ENCODE results near the gene TMEM17.

TMEM17 gene

DNA sequence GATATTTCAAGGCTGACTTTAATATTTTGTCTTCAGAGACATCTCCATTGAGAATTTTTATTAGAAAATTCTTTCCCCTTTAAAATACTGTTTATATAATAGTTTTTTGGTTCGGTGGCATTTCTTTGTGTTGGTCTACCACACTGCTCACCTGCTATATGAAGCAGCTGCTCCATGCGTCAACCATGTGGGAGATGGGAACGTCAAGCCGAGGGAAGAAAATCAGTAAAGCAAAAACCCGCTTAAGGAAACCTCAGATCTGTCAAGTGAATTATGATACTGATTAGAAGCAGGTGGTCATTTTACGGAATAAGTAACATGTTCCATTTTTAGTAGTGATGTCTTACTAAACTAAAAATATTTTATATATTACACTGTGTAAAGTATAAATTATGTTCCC lies 5.6 kb upstream of the TMEM17 start:
- no peak for DNase-seq (ENCODE audit: low read depth)

GRCh38 chr2:62506421-62506750 lies 391 bp upstream of the TMEM17 start:
- DNase-seq (ENCODE audit: low read depth): no peak

GRCh38 chr2:62505109-62505749 lies 766 bp downstream of the TMEM17 start:
- no peak for DNase-seq (ENCODE audit: low read depth)

- no peak for DNase-seq (ENCODE audit: low read depth)
Measured at GRCh38 chr2:62504657-62505056, 1.3 kb downstream of the TMEM17 start.

DNA sequence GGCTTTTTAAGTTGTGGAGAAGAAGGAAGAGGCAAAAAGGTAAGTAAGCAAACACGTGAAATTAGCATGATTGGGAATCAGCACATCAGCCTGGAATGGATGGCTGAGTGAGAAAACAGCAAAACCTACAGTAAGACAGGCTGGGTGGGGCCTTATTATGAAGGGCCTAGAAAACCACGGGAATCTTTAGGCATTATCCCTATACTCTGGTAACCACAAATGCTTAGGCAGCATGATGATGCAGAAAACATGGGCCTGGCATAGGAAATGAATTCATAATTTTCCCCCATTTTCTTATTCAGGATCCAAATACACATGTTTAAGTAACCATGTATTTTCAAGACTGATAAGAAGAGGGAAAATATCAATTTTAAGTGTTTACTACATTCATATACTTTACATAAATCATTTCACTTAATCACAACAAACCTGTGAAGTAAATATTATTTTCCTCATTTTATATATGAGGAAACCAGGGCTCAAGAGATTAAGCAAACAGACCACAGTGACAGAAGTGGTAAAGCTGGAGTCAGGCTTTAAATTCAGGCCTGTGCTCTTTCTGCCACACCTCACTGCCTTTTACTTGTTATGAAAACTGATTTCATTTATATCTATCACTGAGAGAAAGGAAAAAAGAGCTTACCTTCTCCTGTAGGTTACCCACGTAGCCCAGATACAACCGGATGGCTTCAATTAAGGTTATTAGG lies 4.0 kb downstream of the TMEM17 start:
- no peak for DNase-seq (ENCODE audit: low read depth)

- no peak for DNase-seq (ENCODE audit: low read depth)
Measured at GRCh38 chr2:62501069-62501468, 4.9 kb downstream of the TMEM17 start.

DNA sequence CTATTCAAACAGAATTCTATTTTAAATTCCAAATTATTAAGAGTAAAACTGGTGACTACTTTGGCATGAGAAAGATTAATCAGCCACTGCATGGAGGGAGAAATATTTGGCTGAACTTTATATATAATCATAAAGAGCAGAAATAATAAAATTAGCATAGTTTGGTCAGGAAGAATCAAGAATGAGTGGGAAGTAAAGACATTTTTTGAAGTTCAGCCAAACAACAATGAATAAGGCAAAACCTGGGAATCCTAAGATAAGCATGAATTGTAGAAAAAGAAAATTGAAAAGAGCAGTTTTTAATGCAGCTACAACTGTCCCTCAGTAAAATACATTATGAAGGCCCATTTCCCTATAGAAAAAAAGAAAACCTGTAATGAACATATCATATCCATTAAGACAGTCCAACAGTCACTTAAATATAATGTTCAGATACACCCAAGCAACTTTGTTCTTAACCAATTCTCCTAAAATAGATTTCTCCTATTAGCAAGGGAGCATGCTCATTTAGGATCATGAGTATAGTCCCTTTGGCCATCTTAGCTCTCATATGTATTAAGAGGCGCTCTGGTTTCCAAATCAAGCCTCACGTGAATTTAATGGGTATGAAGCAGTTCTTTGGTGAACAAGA lies 6.5 kb downstream of the TMEM17 start:
- no peak for DNase-seq (ENCODE audit: low read depth)

- DNase-seq (ENCODE audit: low read depth): no peak
Measured at GRCh38 chr2:62498739-62499138, 7.3 kb downstream of the TMEM17 start.

GRCh38 chr2:62495761-62496160 lies 10.2 kb downstream of the TMEM17 start:
- no peak for DNase-seq (ENCODE audit: low read depth)

DNA sequence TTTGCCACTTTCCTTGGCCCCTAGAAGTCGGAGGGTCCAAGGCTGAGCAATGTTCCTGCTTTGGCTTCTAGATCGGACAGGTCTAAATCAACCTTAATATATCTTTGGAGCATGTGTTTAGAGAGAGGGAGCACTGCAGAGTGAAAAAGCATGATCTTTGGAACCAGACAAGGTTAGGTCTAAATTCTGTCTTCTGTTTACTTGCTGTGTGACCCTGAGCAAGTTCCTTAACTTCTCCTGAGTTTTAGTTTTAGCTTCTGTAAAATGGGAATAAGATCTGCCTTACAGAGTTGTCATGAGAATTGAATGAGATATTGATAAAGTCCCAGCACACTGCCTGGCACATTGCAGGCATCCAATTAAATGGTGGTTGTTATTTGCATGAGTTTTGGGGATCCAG lies 13.9 kb downstream of the TMEM17 start:
- no peak for DNase-seq (ENCODE audit: low read depth)

- no peak for DNase-seq (ENCODE audit: low read depth)
Measured at GRCh38 chr2:62489702-62490101, 16.3 kb downstream of the TMEM17 start.

GRCh38 chr2:62489162-62489561 lies 16.8 kb downstream of the TMEM17 start:
- DNase-seq (ENCODE audit: low read depth): no peak

GRCh38 chr2:62486439-62486765 lies 19.6 kb downstream of the TMEM17 start:
- no peak for DNase-seq (ENCODE audit: low read depth)

DNA sequence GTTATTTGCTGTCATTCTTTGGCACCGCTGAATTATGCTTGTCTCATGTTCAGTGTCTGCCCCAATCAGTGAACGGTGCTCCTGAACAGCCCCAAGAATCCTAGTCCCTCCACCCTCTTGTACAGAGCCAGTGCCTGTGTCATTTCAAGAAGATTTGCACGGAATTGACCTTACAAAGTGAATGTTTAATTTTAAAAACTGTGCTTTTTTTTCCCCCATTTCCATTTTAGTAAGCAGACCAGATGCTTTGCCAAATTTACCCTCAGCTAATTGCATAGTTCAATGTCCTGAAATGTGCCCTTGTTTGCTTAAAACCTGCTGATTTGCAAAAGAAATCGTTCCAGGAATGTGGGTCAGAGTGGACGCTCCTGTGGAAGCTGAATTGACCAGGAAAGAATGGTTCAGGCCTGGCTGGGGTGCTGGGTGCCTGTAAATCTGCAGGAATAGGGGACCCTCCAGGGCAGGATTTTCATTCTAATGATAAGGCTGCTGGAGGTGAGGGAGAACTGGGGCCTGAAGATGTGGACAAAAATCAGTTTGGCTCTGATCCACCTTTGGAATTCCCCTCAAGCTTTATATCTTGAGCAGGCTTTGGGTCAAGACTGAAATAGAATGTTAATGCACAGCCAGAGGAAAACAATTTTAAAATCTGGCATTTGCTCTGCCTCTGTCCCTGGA lies 20.1 kb downstream of the TMEM17 start:
- DNase-seq (ENCODE audit: low read depth): no peak

GRCh38 chr2:62482558-62483352 lies 23.2 kb downstream of the TMEM17 start:
- no peak for DNase-seq (ENCODE audit: low read depth)

- DNase-seq (ENCODE audit: low read depth): no peak
Measured at GRCh38 chr2:62479917-62480316, 26.1 kb downstream of the TMEM17 start.

GRCh38 chr2:62478093-62478580 lies 27.9 kb downstream of the TMEM17 start:
- no peak for DNase-seq (ENCODE audit: low read depth)

DNA sequence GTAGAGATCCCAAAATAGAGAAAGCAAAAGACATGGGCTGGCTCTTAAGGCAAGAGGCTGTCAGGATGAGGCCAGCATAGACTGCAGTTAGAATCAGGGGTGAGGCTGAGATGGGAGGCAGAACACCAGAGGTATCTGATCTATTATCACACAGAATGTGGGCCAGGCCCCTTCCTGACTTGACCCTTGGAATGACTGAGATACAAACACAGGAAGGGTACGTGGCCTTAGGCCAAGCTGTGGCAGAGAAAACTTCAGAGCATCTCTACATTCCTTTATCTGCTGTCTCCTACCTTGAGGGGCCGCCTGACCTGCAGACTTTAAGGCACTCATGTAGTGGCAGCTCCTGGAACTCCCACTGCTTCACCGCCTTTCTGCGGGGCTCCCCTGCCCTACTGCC lies 28.4 kb downstream of the TMEM17 start:
- no peak for DNase-seq (ENCODE audit: low read depth)

DNA sequence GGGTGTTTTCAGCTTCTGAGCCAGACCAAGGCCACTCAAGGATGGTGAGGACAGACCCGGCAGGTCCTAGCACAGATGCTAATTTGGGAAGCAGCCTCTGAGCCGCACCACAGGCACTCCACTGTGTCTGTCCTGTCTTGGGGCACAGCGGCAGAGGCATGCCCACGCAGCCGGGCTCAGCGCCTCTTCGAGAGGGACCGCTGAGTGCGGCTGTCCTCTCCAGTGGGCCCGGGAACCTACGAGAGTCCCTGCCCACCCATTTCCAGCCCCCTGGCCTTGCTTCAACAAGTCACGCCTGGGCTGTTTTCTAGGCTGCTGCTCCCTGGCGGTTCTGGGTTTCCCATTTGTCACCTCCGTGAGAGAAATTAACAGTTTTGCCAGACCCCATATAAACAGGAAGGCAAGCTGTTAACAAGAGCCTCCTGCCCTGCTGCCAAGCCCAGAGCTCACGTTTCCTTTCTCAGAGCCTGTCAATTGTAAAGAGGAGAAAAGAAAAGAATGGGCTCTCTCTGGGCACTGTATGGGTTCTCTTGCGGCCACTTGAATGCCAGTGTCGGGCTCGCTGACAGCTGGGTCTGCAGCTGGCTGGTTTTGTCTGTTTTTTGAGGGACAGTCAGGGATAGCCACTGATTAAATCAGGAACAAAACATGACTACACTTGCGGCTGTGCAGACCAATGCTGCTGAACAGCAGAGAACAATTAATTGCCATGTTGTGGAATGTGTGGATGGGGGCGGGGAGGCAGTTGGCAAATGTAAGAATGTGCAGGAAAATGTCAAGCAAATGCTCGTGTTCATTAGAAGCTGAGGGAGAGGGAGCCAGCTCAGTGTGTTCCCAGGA lies 30.6 kb downstream of the TMEM17 start:
- DNase-seq (ENCODE audit: low read depth): no peak

- no peak for DNase-seq (ENCODE audit: low read depth)
Measured at GRCh38 chr2:62474176-62474575, 31.8 kb downstream of the TMEM17 start.

- no peak for DNase-seq (ENCODE audit: low read depth)
Measured at GRCh38 chr2:62473246-62473827, 32.7 kb downstream of the TMEM17 start.

Measured in activated T-helper 1 cell treated with Interleukin-2 at 50 U/mL for 16 hours (primary cell).